ENCODE results near the gene USP12.
"Not testable (repeated sequence)": the region's sequence is repeated elsewhere in the genome, so short reads cannot be mapped to it uniquely, and the experiment has no call there.

The USP12 gene

DNA sequence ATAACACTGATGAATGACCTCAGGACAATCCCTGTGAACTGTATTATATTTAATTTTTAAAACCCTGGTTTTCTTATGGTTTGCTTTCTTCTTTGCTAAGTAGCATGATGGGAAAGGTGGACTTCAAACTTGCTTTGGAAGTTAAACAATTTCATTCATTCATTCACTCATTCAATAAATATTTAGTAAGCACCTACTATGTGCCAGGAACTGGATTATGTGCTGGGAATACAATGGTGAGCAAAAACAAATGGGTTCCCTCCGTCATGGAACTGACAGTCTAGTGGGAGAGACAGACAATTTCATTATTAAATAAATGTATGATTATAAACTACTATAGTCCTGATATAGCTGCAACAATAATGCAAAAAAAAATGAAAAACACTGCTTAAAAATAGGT, 70.3 kb downstream of the USP12 start:
- Mint-ChIP-seq H3K4me1 (peaks cover 28% of the 10 kb centered on the region), H3K27ac (no peak overlapping the region), H3K27me3 (no peaks in the 10 kb centered on the region), H3K9me3 (no peaks in the 10 kb centered on the region), H3K36me3 (peaks cover 65% of the 10 kb centered on the region), H3K4me3 (no peak overlapping the region)
- ATAC-seq: no peak

- Mint-ChIP-seq H3K4me1 (peaks cover 27% of the 10 kb centered on the region), H3K4me3 (no peak overlapping the region), H3K27me3 (no peaks in the 10 kb centered on the region), H3K36me3 (peaks cover 63% of the 10 kb centered on the region), H3K27ac (no peak overlapping the region), H3K9me3 (no peaks in the 10 kb centered on the region)
- ATAC-seq: no peak
Observed at GRCh38 chr13:27097691-27098090, 73.9 kb downstream of the USP12 start.

GRCh38 chr13:27091451-27091850, 80.2 kb downstream of the USP12 start:
- ATAC-seq: no peak
- Mint-ChIP-seq H3K36me3 (peaks cover 74% of the 10 kb centered on the region), H3K4me3 (no peak overlapping the region), H3K27me3 (no peaks in the 10 kb centered on the region), H3K27ac (no peak overlapping the region), H3K9me3 (no peaks in the 10 kb centered on the region), H3K4me1 (no peaks in the 10 kb centered on the region)

DNA sequence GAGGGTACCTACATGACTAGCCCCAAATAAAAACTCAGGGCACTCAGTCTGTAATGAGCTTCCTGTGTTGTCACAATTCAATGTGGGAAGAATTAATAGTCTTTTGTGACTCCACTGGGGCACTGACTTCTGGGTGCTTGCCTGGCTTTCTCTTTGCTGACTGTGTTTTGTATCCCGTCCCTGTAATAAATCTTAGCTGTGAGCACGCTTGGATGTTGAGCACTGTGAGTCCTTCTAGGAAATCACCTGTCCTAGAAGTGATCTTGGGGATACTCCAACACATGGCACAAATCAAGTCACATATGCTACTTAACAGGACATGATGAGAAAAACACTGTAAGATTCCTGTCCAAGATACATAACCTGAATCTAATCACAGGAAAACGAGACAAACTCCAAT, 83.0 kb downstream of the USP12 start:
- no peaks in the 10 kb centered on the region for H3K4me1 Mint-ChIP-seq
- no peak for ATAC-seq
- H3K27me3 Mint-ChIP-seq: no peaks in the 10 kb centered on the region
- H3K36me3 Mint-ChIP-seq: peaks cover 69% of the 10 kb centered on the region
- H3K27ac Mint-ChIP-seq: no peak overlapping the region
- H3K9me3 Mint-ChIP-seq: no peaks in the 10 kb centered on the region
- H3K4me3 Mint-ChIP-seq: no peak overlapping the region

- Mint-ChIP-seq H3K4me3 (no peak overlapping the region), H3K4me1 (no peaks in the 10 kb centered on the region), H3K27ac (no peak overlapping the region), H3K27me3 (no peaks in the 10 kb centered on the region), H3K36me3 (peaks cover 65% of the 10 kb centered on the region), H3K9me3 (no peaks in the 10 kb centered on the region)
- no peak for ATAC-seq
Observed at GRCh38 chr13:27086599-27087265, 84.9 kb downstream of the USP12 start.

- ATAC-seq: no peak
- H3K27ac Mint-ChIP-seq: no peak overlapping the region
- no peaks in the 10 kb centered on the region for H3K9me3 Mint-ChIP-seq
- peaks cover 55% of the 10 kb centered on the region for H3K36me3 Mint-ChIP-seq
- H3K4me3 Mint-ChIP-seq: no peak overlapping the region
- H3K4me1 Mint-ChIP-seq: no peaks in the 10 kb centered on the region
- no peaks in the 10 kb centered on the region for H3K27me3 Mint-ChIP-seq
Observed at GRCh38 chr13:27083183-27083582, 88.4 kb downstream of the USP12 start.

- H3K27ac Mint-ChIP-seq: no peak overlapping the region
- H3K9me3 Mint-ChIP-seq: no peaks in the 10 kb centered on the region
- H3K36me3 Mint-ChIP-seq: peaks cover 52% of the 10 kb centered on the region
- no peaks in the 10 kb centered on the region for H3K4me1 Mint-ChIP-seq
- no peak overlapping the region for H3K4me3 Mint-ChIP-seq
- ATAC-seq: no peak
- H3K27me3 Mint-ChIP-seq: no peaks in the 10 kb centered on the region
Observed at GRCh38 chr13:27081893-27082679, 89.5 kb downstream of the USP12 start.

DNA sequence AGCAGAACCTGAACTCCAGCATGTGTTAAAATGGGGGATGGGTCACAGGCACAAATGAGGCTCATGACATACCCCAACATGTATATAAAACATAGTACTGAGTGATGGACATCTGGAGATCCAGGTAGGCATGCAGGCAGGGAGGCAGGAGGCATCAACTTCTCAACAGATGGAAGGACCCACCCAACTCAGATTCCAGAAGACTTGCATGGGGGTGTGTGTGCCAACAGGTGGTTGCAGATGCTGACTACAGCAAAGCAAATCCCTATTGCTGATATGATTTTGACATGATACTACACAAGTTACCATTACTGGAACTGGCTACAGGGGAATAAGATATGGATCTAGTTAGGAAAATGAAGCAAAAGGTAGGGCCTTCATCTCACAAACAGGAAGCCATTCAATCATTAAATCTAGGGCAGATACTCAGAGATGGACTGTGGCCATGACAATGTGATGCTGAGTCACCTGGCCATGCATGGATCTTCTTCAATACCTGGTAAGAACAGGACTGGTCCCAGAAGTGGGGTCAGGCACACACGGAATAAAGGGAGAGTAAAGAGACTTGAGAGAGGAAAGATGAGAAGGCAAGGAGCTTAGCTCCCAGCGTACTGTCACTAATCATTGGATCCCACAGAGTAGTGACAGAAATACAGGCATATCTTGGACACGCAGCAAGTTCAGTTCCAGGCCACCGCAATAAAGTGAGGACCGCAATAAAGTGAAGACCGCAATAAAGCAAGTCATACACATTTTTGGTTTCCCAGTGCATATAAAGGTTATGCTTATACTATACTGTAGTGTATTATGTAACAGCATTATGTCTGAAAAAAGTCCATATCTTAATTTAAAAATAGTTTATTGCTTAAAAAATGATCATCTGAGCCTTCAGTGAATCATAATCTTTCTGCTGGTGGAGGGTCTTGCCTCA, 91.3 kb downstream of the USP12 start:
- Mint-ChIP-seq H3K4me1 (no peaks in the 10 kb centered on the region), H3K9me3 (no peaks in the 10 kb centered on the region), H3K27ac (no peak overlapping the region), H3K36me3 (peaks cover 47% of the 10 kb centered on the region), H3K4me3 (no peak overlapping the region), H3K27me3 (no peaks in the 10 kb centered on the region)
- no peak for ATAC-seq

- Mint-ChIP-seq H3K27ac (no peak overlapping the region), H3K4me1 (no peaks in the 10 kb centered on the region), H3K9me3 (no peaks in the 10 kb centered on the region), H3K4me3 (no peak overlapping the region), H3K36me3 (peaks cover 47% of the 10 kb centered on the region), H3K27me3 (no peaks in the 10 kb centered on the region)
- no peak for ATAC-seq
Observed at GRCh38 chr13:27079421-27079958, 92.1 kb downstream of the USP12 start.

GRCh38 chr13:27077451-27077850, 94.2 kb downstream of the USP12 start:
- no peak overlapping the region for H3K4me3 Mint-ChIP-seq
- ATAC-seq: no peak
- no peaks in the 10 kb centered on the region for H3K9me3 Mint-ChIP-seq
- H3K27ac Mint-ChIP-seq: no peak overlapping the region
- peaks cover under 1% of the 10 kb centered on the region for H3K4me1 Mint-ChIP-seq
- peaks cover 55% of the 10 kb centered on the region for H3K36me3 Mint-ChIP-seq
- no peaks in the 10 kb centered on the region for H3K27me3 Mint-ChIP-seq

GRCh38 chr13:27076421-27076820, 95.2 kb downstream of the USP12 start:
- H3K27ac Mint-ChIP-seq: no peak overlapping the region
- H3K36me3 Mint-ChIP-seq: peaks cover 57% of the 10 kb centered on the region
- H3K27me3 Mint-ChIP-seq: no peaks in the 10 kb centered on the region
- no peaks in the 10 kb centered on the region for H3K9me3 Mint-ChIP-seq
- ATAC-seq: no peak
- peaks cover 5% of the 10 kb centered on the region for H3K4me1 Mint-ChIP-seq
- H3K4me3 Mint-ChIP-seq: no peak overlapping the region

- H3K27me3 Mint-ChIP-seq: no peaks in the 10 kb centered on the region
- no peak for ATAC-seq
- H3K9me3 Mint-ChIP-seq: no peaks in the 10 kb centered on the region
- H3K27ac Mint-ChIP-seq: no peak overlapping the region
- peaks cover 64% of the 10 kb centered on the region for H3K36me3 Mint-ChIP-seq
- no peak overlapping the region for H3K4me3 Mint-ChIP-seq
- peaks cover 5% of the 10 kb centered on the region for H3K4me1 Mint-ChIP-seq
Observed at GRCh38 chr13:27073186-27073585, 98.4 kb downstream of the USP12 start.

DNA sequence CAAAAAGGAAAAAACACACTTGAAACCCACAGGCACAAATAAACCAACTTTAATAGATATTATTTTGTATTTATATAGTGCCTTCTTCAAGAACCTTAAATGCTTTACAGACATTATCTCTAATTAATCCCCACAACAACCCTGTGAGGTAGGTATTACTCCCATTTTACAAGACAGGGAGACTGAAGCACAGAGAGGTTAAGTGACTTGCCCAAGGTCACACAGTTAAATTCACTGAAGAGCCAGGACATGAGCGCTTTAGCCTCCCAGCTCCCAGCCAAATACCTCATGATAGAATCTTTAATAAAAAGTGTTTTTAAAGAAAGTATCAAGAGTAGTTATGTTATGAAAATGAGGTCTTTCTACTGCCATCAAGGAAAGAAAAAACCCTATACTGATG, 105.5 kb downstream of the USP12 start:
- peaks cover 61% of the 10 kb centered on the region for H3K36me3 Mint-ChIP-seq
- not testable (repeated sequence) for H3K27me3 Mint-ChIP-seq, H3K9me3 Mint-ChIP-seq, ATAC-seq, H3K4me3 Mint-ChIP-seq, H3K27ac Mint-ChIP-seq, H3K4me1 Mint-ChIP-seq

- no peak for ATAC-seq
- Mint-ChIP-seq H3K9me3 (peaks cover 3% of the 10 kb centered on the region), H3K36me3 (peaks cover 58% of the 10 kb centered on the region), H3K27me3 (no peaks in the 10 kb centered on the region), H3K4me3 (no peak overlapping the region), H3K27ac (no peak overlapping the region), H3K4me1 (no peaks in the 10 kb centered on the region)
Observed at GRCh38 chr13:27065582-27065981, 106.0 kb downstream of the USP12 start.
